Trophoblast cell (in vitro differentiated cells and primary cell): Measurements from ENCODE around the gene PLA2G2D.

Experiments used
- DNase-seq, 2 donors: peaks; one replicate each; pipeline ENCODE4 v3.0.0-alpha.2; 2016
- H2AFZ ChIP-seq: 2 replicates; pipeline ENCODE4 v1.6.1; 2013; ENCODE audit warnings: low read length, moderate library complexity, mild to moderate bottlenecking; ENCODE audit not compliant: insufficient read depth, poor library complexity
- H2AK5ac ChIP-seq: 2 replicates; pipeline ENCODE4 v1.6.1; 2013; ENCODE audit warnings: mild to moderate bottlenecking, low read length
- H2BK120ac ChIP-seq: 2 replicates; pipeline ENCODE4 v1.6.1; 2013; ENCODE audit warnings: low read length, mild to moderate bottlenecking, moderate library complexity; ENCODE audit not compliant: insufficient read depth, poor library complexity
- H2BK12ac ChIP-seq: 2 replicates; pipeline ENCODE4 v1.6.1; 2013; ENCODE audit warnings: mild to moderate bottlenecking, low read length, moderate library complexity
- H2BK5ac ChIP-seq: 2 replicates; pipeline ENCODE4 v1.6.1; 2013; ENCODE audit warnings: low read length, low read depth, moderate library complexity, mild to moderate bottlenecking; ENCODE audit not compliant: poor library complexity
- H3K14ac ChIP-seq: 2 replicates; pipeline ENCODE4 v1.6.1; 2013; ENCODE audit warnings: mild to moderate bottlenecking, low read length
- H3K18ac ChIP-seq: 2 replicates; pipeline ENCODE4 v1.6.1; 2013; ENCODE audit warnings: mild to moderate bottlenecking, low read length
- H3K23ac ChIP-seq: 2 replicates; pipeline ENCODE4 v1.6.1; 2013; ENCODE audit warnings: low read length
- H3K27ac ChIP-seq: 2 replicates; pipeline ENCODE4 v1.5.1; 2013; ENCODE audit warnings: low read depth, mild to moderate bottlenecking, inconsistent platforms, low read length, moderate library complexity
- H3K27me3 ChIP-seq: 2 replicates; pipeline ENCODE4 v1.6.1; 2013; ENCODE audit warnings: inconsistent platforms, mild to moderate bottlenecking, low read length, moderate library complexity; ENCODE audit not compliant: insufficient read depth
- H3K36me3 ChIP-seq, 2 experiments: 1 replicate in 1 of 2; 2 replicates in 1 of 2; pipeline ENCODE4 v1.6.1; 2013; ENCODE audit warnings: low read length in 2 of 2, mild to moderate bottlenecking in 2 of 2, moderate library complexity in 1 of 2; ENCODE audit not compliant: insufficient read depth in 2 of 2, control insufficient read depth in 1 of 2
- H3K4ac ChIP-seq: 2 replicates; pipeline ENCODE4 v1.6.1; 2013; ENCODE audit warnings: low read depth, mild to moderate bottlenecking, low read length, moderate library complexity
- H3K4me1 ChIP-seq, 2 experiments: 1 replicate in 1 of 2; 2 replicates in 1 of 2; pipeline ENCODE4 v1.6.1; 2013; ENCODE audit warnings: low read length in 2 of 2, mild to moderate bottlenecking in 2 of 2, moderate library complexity in 1 of 2; ENCODE audit not compliant: insufficient read depth in 2 of 2, control insufficient read depth in 1 of 2
- H3K4me2 ChIP-seq: 2 replicates; pipeline ENCODE4 v1.6.1; 2013; ENCODE audit warnings: inconsistent platforms, mild to moderate bottlenecking, low read length, moderate library complexity
- H3K4me3 ChIP-seq: 2 replicates; pipeline ENCODE4 v1.5.1; 2013; ENCODE audit warnings: mild to moderate bottlenecking, low read depth, low read length, inconsistent platforms
- H3K79me1 ChIP-seq: one replicate; pipeline ENCODE4 v1.6.1; 2013; ENCODE audit warnings: low read length
- H3K79me2 ChIP-seq: 2 replicates; pipeline ENCODE4 v1.6.1; 2013; ENCODE audit warnings: low read length, mild to moderate bottlenecking; ENCODE audit not compliant: control insufficient read depth, insufficient read depth, poor library complexity
- H3K9ac ChIP-seq: 2 replicates; pipeline ENCODE4 v1.6.1; 2013; ENCODE audit warnings: mild to moderate bottlenecking, low read length
- H3K9me3 ChIP-seq: 2 replicates; pipeline ENCODE4 v1.6.1; 2013; ENCODE audit warnings: low read depth, mild to moderate bottlenecking, control low read depth, inconsistent platforms, low read length; ENCODE audit not compliant: insufficient read depth
- H4K12ac ChIP-seq: 2 replicates; pipeline ENCODE4 v1.6.1; 2013; ENCODE audit warnings: low read depth, mild to moderate bottlenecking, low read length, moderate library complexity
- H4K8ac ChIP-seq: 2 replicates; pipeline ENCODE4 v1.6.1; 2013; ENCODE audit warnings: low read depth, mild to moderate bottlenecking, low read length, moderate library complexity
- H4K91ac ChIP-seq: one replicate; pipeline ENCODE4 v1.6.1; 2013; ENCODE audit warnings: low read depth, mild to moderate bottlenecking, low read length, moderate library complexity
- WGBS: extraction: QIAGEN DNeasy Blood & Tissue Kit; methylation state at CpG from one replicate; pipeline ENCODE4 v1.1.7; 2013; ENCODE audit warnings: missing lambda C conversion rate; ENCODE audit not compliant: insufficient read length, insufficient coverage; ENCODE audit errors: extremely low coverage; 5-methylcytosine and 5-hydroxymethylcytosine counted together

The PLA2G2D gene

DNA sequence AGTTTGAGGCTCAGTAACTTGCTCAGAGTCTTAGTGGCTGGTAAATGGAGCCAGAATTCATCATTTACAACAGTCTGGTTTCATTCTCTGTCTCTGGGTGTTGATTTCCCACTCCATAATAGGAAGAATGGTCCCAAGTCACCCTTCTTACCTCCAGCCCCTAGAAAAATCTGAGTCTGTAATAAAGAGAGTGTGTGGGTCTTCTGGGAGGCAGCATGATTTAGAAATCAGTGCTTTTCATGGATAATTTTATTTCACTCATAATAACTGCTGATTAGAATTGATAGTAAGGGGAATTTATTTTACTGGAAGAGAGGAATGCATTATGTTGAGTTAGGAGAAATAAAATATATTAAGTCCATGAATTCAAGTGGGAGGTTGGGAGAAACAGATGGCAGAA, 2.1 kb downstream of the PLA2G2D start:
- Histone ChIP-seq H3K14ac (no peak overlapping the region), H3K18ac (no peak overlapping the region), H3K36me3 (no peaks in the 10 kb centered on the region), H3K79me2 (no peaks in the 10 kb centered on the region), H3K4ac (no peak overlapping the region), H3K79me1 (no peaks in the 10 kb centered on the region), H3K27me3 (no peaks in the 10 kb centered on the region), H3K4me2 (no peak overlapping the region), H3K9ac (no peak overlapping the region), H4K91ac (no peak overlapping the region), H3K4me3 (no peak overlapping the region), H3K27ac (no peak overlapping the region), H2BK120ac (no peak overlapping the region), H3K9me3 (no peaks in the 10 kb centered on the region), H4K12ac (no peak overlapping the region), H3K4me1 (peaks cover 0 to under 1% of the 10 kb centered on the region in 2 experiments), H3K23ac (no peak overlapping the region), H2AK5ac (no peak overlapping the region), H2AFZ (no peak overlapping the region), H2BK5ac (no peak overlapping the region), H2BK12ac (no peak overlapping the region), H4K8ac (no peak overlapping the region)
- DNase-seq, result no peak

DNA sequence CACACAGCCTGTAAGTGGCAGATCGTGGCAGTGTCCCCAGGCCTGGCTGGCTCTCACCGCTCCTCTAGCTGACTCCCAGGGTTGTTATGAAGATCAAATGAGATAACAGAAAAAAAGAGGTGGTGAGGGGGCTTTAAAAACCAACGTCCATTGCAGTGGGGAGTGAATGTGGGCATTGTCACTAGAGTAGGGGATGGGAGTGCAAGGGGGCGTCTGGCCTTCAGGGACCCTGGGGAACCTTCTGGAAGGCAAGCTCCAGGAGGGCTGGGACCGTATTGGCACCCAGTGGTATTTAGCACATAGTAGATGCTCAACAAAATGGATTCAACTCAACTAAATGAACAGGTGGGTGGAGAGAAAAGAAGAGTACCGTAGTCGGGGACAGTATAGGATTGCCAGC, 3.4 kb downstream of the PLA2G2D start:
- no peak overlapping the region for H4K12ac ChIP-seq
- no peak overlapping the region for H2BK12ac ChIP-seq
- H3K36me3 ChIP-seq, result no peaks in the 10 kb centered on the region
- no peak for DNase-seq
- H3K18ac ChIP-seq, result no peak overlapping the region
- H3K23ac ChIP-seq, result no peak overlapping the region
- no peak overlapping the region for H3K27ac ChIP-seq
- no peaks in the 10 kb centered on the region for H3K27me3 ChIP-seq
- no peak overlapping the region for H4K8ac ChIP-seq
- no peak overlapping the region for H2BK120ac ChIP-seq
- H3K79me1 ChIP-seq, result no peaks in the 10 kb centered on the region
- no CpG with 5 or more reads among the region's 7 CpGs for WGBS
- no peak overlapping the region for H3K9ac ChIP-seq
- H2BK5ac ChIP-seq, result no peak overlapping the region
- no peaks in the 10 kb centered on the region for H3K9me3 ChIP-seq
- peaks cover 0 to 2% of the 10 kb centered on the region in 2 experiments for H3K4me1 ChIP-seq
- H3K14ac ChIP-seq, result no peak overlapping the region
- H3K4me3 ChIP-seq, result no peak overlapping the region
- no peak overlapping the region for H2AFZ ChIP-seq
- no peak overlapping the region for H2AK5ac ChIP-seq
- no peak overlapping the region for H3K4me2 ChIP-seq
- no peak overlapping the region for H4K91ac ChIP-seq
- H3K4ac ChIP-seq, result no peak overlapping the region
- H3K79me2 ChIP-seq, result no peaks in the 10 kb centered on the region

DNA sequence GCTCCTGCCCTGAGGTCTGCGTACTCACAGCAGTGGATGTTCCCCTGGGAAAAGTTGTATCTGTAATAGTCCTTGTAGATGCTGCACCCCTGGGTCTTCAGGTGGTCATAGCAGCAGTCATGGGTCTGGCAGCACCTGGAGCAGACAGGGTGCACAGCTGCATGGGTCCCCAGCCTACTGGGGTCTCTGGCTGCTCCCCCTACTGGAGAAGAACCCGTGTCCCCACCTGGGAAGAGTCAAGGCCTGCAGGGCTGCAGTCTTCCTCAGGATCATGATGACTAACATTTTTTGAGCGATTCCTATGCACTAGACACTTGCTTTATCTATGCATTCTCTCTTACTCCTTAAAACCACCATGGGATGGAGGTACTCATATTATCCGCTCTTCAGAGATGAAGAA, 3.9 kb downstream of the PLA2G2D start:
- WGBS, result no CpG with 5 or more reads among the region's 4 CpGs

DNA sequence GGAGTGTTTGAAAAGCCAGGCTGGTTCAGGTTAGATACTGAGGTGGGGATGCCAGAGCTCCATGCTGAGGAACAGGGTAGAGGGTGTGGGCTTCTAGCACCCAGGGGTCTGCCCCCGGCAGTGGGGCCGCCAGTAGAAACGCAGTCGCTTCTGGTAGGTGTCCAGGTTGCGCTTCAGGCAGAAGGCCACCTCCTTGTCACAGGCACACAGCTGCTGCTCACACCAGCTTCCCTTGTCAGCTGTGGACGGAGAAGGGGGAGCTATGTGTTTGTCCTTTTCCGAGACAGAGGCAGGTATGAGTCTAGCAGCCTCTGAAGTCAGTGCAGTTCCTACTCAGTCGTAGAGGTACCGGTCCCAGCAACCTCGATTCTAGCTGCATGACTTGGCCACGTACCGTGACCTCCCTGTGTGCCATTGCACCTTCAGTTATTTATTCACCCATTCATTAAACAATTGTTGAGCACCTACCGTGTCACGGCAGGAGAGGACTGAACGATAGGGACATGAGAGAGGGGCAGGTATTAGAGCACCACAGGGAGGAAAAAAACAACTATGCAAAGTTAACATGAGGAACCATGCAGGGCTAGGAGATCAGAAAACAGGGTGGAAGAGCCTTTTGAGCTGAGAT, 5.2 kb downstream of the PLA2G2D start:
- H3K4me2 ChIP-seq, result no peak overlapping the region
- no peak overlapping the region for H3K14ac ChIP-seq
- no peak overlapping the region for H2BK5ac ChIP-seq
- no peak overlapping the region for H2AK5ac ChIP-seq
- H2AFZ ChIP-seq, result no peak overlapping the region
- H3K4me1 ChIP-seq, result peaks cover 0 to 5% of the 10 kb centered on the region in 2 experiments
- WGBS, result no CpG with 5 or more reads among the region's 15 CpGs
- no peaks in the 10 kb centered on the region for H3K79me2 ChIP-seq
- H3K9me3 ChIP-seq, result no peaks in the 10 kb centered on the region
- H3K9ac ChIP-seq, result no peak overlapping the region
- no peaks in the 10 kb centered on the region for H3K36me3 ChIP-seq
- H3K4me3 ChIP-seq, result no peak overlapping the region
- no peak overlapping the region for H4K91ac ChIP-seq
- H3K79me1 ChIP-seq, result peaks cover 2% of the 10 kb centered on the region
- H4K12ac ChIP-seq, result no peak overlapping the region
- no peak overlapping the region for H3K4ac ChIP-seq
- H3K27ac ChIP-seq, result no peak overlapping the region
- H3K23ac ChIP-seq, result no peak overlapping the region
- H4K8ac ChIP-seq, result no peak overlapping the region
- H3K27me3 ChIP-seq, result no peaks in the 10 kb centered on the region
- no peak for DNase-seq
- no peak overlapping the region for H2BK120ac ChIP-seq
- H3K18ac ChIP-seq, result no peak overlapping the region
- H2BK12ac ChIP-seq, result no peak overlapping the region

More for the DNA sequence above, 3.9 kb downstream of the PLA2G2D start:
- Histone ChIP-seq H2AFZ (no peak overlapping the region), H4K91ac (no peak overlapping the region), H3K23ac (no peak overlapping the region), H4K12ac (no peak overlapping the region), H3K9me3 (no peaks in the 10 kb centered on the region), H3K4me2 (no peak overlapping the region), H3K14ac (no peak overlapping the region), H2AK5ac (no peak overlapping the region), H3K18ac (no peak overlapping the region), H3K36me3 (no peaks in the 10 kb centered on the region), H3K4me3 (no peak overlapping the region), H3K27ac (no peak overlapping the region), H2BK12ac (no peak overlapping the region), H3K79me1 (peaks cover 2% of the 10 kb centered on the region), H3K79me2 (no peaks in the 10 kb centered on the region), H2BK5ac (no peak overlapping the region), H3K4ac (no peak overlapping the region), H2BK120ac (no peak overlapping the region), H3K4me1 (peaks cover 0 to 4% of the 10 kb centered on the region in 2 experiments), H3K27me3 (no peaks in the 10 kb centered on the region), H3K9ac (no peak overlapping the region), H4K8ac (no peak overlapping the region)
- DNase-seq, result no peak
